Measurements from ENCODE around the gene SRBD1. TPM values are rescaled to one million over a fixed set of nuclear protein-coding genes. Genes with fewer than 3 reads are reported as not detected.

SRBD1 gene
- total and polyA plus RNA-seq, 2 of the 8 experiments (the other 6 are each of a cell fraction or from before 2014, with no cell fraction given) = 4.6 to 20.0 TPM

- no peak for TF ChIP-seq CHD7 (IDR thresholded peaks at IDR 0.05; ENCODE audit: insufficient replicate concordance, low read length)
- no peak for TF ChIP-seq BACH1 (IDR thresholded peaks at IDR 0.05; ENCODE audit: low read length)
Measured at GRCh38 chr2:45614330-45614729, 3.3 kb upstream of the SRBD1 start (continued).

All from H1 (cell line).